ENCODE measurements around the gene SOWAHA. TPM values are rescaled to one million over a fixed set of nuclear protein-coding genes. Genes with fewer than 3 reads are reported as not detected.
A peak's percentile ranks its signal among the peaks of the same experiment; 100 is the strongest.

Gene SOWAHA
- total and polyA plus RNA-seq, 2 of the 8 experiments (the other 6 are each of a cell fraction or from before 2014, with no cell fraction given): 0.09 to 0.11 TPM

- no peak overlapping the region for H2BK20ac ChIP-seq (ENCODE audit: low read length)
- CTCF ChIA-PET (ENCODE audit: partially characterized antibody): interaction anchor here (0.6 to 25.6 kb wide), 10 partner anchors 8 to 198 kb away, joined by 3 to 465 read pairs (median 3); partner anchors contain the start of genes CCNI2, GDF9, LEAP2 and UQCRQ
- H4K20me1 ChIP-seq (replicated peaks in 1 of 2; ENCODE audit: control insufficient read depth in 1 of 2, insufficient read depth in 2 of 2, low read length in 2 of 2): no peaks in the 10 kb centered on the region
- no peaks in the 10 kb centered on the region for H3K9me3 ChIP-seq (ENCODE audit: insufficient read depth in 2 of 2, low read depth in 1 of 2, low read length in 1 of 2)
- WGBS, 2 experiments (ENCODE audit: extremely low coverage in 1 of 2, insufficient coverage in 1 of 2, insufficient read length in 1 of 2, insufficient replicate concordance in 2 of 2, low coverage in 1 of 2, low lambda C conversion rate in 2 of 2, missing lambda C conversion rate in 1 of 2): 66% methylated on average over 15 of the region's 15 CpGs; no CpG with 5 or more reads in 1 of the 2 experiments
- H3K4me2 ChIP-seq (ENCODE audit: insufficient read depth in 1 of 2, low read depth in 2 of 2, low read length in 2 of 2): peak overlapping the region; percentile 12 to 81; a peak in 3 of 4 replicates
- H2AFZ ChIP-seq (ENCODE audit: low read length): no peak overlapping the region
- no peaks in the 10 kb centered on the region for H3K36me3 ChIP-seq (ENCODE audit: control insufficient read depth in 2 of 4, insufficient read depth in 4 of 4, low read length in 3 of 4)
- H3K27ac ChIP-seq (ENCODE audit: low read depth, low read length): no peak overlapping the region
- POLR2A ChIA-PET (ENCODE audit: partially characterized antibody): interaction anchor here (0.7 to 2.4 kb wide), 7 partner anchors 18 to 52 kb away, joined by 3 to 7 read pairs (median 4); partner anchors contain the start of genes GDF9, SOWAHA and UQCRQ
- DNase-seq (ENCODE audit: low read depth in 1 of 2, low spot score in 2 of 2) (no peak), FAIRE-seq (no peak)
- H3K79me1 ChIP-seq (ENCODE audit: low read depth, low read length): no peaks in the 10 kb centered on the region
- peak overlapping the region; percentile 35 to 70 (median 40); a peak in 5 of 8 replicates for H3K4me3 ChIP-seq (ENCODE audit: extremely low read depth in 1 of 4, insufficient read depth in 2 of 4, low read depth in 3 of 4, low read length in 4 of 4)
- H3K56ac ChIP-seq (replicated peaks; ENCODE audit: insufficient read length, low read depth, low read length): no peak overlapping the region
- H2BK15ac ChIP-seq (ENCODE audit: low read length): no peak overlapping the region
- no peak overlapping the region for H4K91ac ChIP-seq (replicated peaks; ENCODE audit: insufficient read length, low read length)
- no peak overlapping the region for H2BK5ac ChIP-seq (ENCODE audit: low read depth, low read length)
- no peak overlapping the region for H3K23ac ChIP-seq (ENCODE audit: insufficient read length)
- TF ChIP-seq BRCA1 (IDR thresholded peaks at IDR 0.05; ENCODE audit: low read depth, low read length) (no peak), TBP (IDR thresholded peaks at IDR 0.05; ENCODE audit: low read depth, low read length) (no peak), EZH2 (IDR thresholded peaks at IDR 0.05; ENCODE audit: low read depth, low read length, severe bottlenecking) (no peak)
- H3K79me2 ChIP-seq (ENCODE audit: control insufficient read depth in 1 of 2, insufficient read depth in 2 of 2, low read length in 2 of 2): no peaks in the 10 kb centered on the region
- no peak overlapping the region for H3K9ac ChIP-seq (replicated peaks in 1 of 4; ENCODE audit: extremely low read depth in 1 of 4, low read depth in 3 of 4, low read length in 3 of 4)
- H3K27me3 ChIP-seq (replicated peaks in 1 of 4; ENCODE audit: control insufficient read depth in 3 of 4, extremely low read depth in 1 of 4, insufficient read depth in 3 of 4, low read length in 3 of 4): peaks cover 25 to 53% (median 47%) of the 10 kb centered on the region in 4 experiments
- no peak overlapping the region for H4K8ac ChIP-seq (ENCODE audit: extremely low read depth, insufficient read depth, low read length)
- no peak overlapping the region for H3K4ac ChIP-seq (replicated peaks; ENCODE audit: insufficient read length, low read depth, low read length)
- H2BK120ac ChIP-seq (replicated peaks; ENCODE audit: low read depth, low read length): no peak overlapping the region
- H3K14ac ChIP-seq (ENCODE audit: insufficient read length): no peak overlapping the region
- H3K18ac ChIP-seq (ENCODE audit: extremely low read depth, low read length): no peak overlapping the region
- H2BK12ac ChIP-seq (ENCODE audit: low read depth, low read length): no peak overlapping the region
- no peak overlapping the region for H4K5ac ChIP-seq (ENCODE audit: insufficient read length, low read depth, low read length)
- peaks cover 4% of the 10 kb centered on the region; the same call in 1 of the 2 replicates for H3K23me2 ChIP-seq (ENCODE audit: low read depth, low read length)
- H2AK5ac ChIP-seq (ENCODE audit: low read depth, low read length): no peak overlapping the region
- H3K4me1 ChIP-seq (replicated peaks in 1 of 4; ENCODE audit: control insufficient read depth in 3 of 4, insufficient read depth in 4 of 4, low read length in 3 of 4): peaks cover 0 to 7% (median 5%) of the 10 kb centered on the region in 4 experiments; a peak in 6 of 7 replicates
Observed at GRCh38 chr5:132831095-132831860, 18.2 kb downstream of the SOWAHA start.
